H1 (cell line): Measurements from ENCODE around the gene SNX19. TPM values are rescaled to one million over a fixed set of nuclear protein-coding genes. Genes with fewer than 3 reads are reported as not detected.

Experiments used
- CTCF ChIA-PET: fragments of 300-600 bp; sonication (Branson Sonifier 250); formaldehyde crosslinking; loops from one replicate; lab custom pipeline; 2021; ENCODE audit not compliant: partially characterized antibody; lab: Charles Lee
- POLR2A ChIA-PET: fragments of 300-600 bp; sonication (Branson Sonifier 250); formaldehyde crosslinking; loops from one replicate; lab custom pipeline; 2021; ENCODE audit warnings: inconsistent platforms; ENCODE audit not compliant: partially characterized antibody; lab: Charles Lee
- DNase-seq, 2 experiments: peaks; one replicate each; pipeline versions ENCODE4 v3.0.0 to v3.0.0-alpha.2; 2010 to 2022; ENCODE audit warnings: low spot score in 2 of 2, low read depth in 1 of 2, mixed read lengths in 1 of 2
- FAIRE-seq: peaks from 2 replicates; lab custom pipeline; 2011; peaks lifted over from hg19 to GRCh38; lab: Jason Lieb, UNC
- H2AFZ ChIP-seq: 2 replicates; pipeline ENCODE4 v1.8.1; 2012; ENCODE audit warnings: low read length, inconsistent platforms
- H2AK5ac ChIP-seq: 2 replicates; pipeline ENCODE4 v1.6.1; 2013; ENCODE audit warnings: low read depth, low read length
- H2BK120ac ChIP-seq: replicated peaks from 2 replicates; pipeline ENCODE3; 2013; ENCODE audit warnings: low read depth, low read length, inconsistent platforms
- H2BK12ac ChIP-seq: 2 replicates; pipeline ENCODE4 v1.6.1; 2013; ENCODE audit warnings: low read depth, low read length
- H2BK15ac ChIP-seq: 2 replicates; pipeline ENCODE4 v1.6.1; 2013; ENCODE audit warnings: low read length
- H2BK20ac ChIP-seq: 2 replicates; pipeline ENCODE4 v1.6.1; 2013; ENCODE audit warnings: low read length
- H2BK5ac ChIP-seq: 2 replicates; pipeline ENCODE4 v1.6.1; 2013; ENCODE audit warnings: low read depth, low read length
- H3K14ac ChIP-seq: 2 replicates; pipeline ENCODE4 v1.6.1; 2013; ENCODE audit warnings: inconsistent platforms; ENCODE audit not compliant: insufficient read length
- H3K18ac ChIP-seq: 2 replicates; pipeline ENCODE4 v1.6.1; 2013; ENCODE audit warnings: low read length; ENCODE audit errors: extremely low read depth
- H3K23ac ChIP-seq: 2 replicates; pipeline ENCODE4 v1.6.1; 2013; ENCODE audit warnings: inconsistent platforms; ENCODE audit not compliant: insufficient read length
- H3K23me2 ChIP-seq: 2 replicates; pipeline ENCODE4 v1.6.1; 2013; ENCODE audit warnings: low read depth, low read length
- H3K27ac ChIP-seq: 2 replicates; pipeline ENCODE4 v1.6.1; 2011; ENCODE audit warnings: low read depth, low read length, inconsistent platforms
- H3K27me3 ChIP-seq, 4 experiments: replicated peaks in 1 of 4; 1 replicate in 1 of 4; 2 replicates in 3 of 4; pipeline versions ENCODE4 v1.6.1 to v1.8.1; 2011 to 2013; ENCODE audit warnings: low read length in 3 of 4, mild to moderate bottlenecking in 3 of 4, inconsistent platforms in 2 of 4, mixed read lengths in 2 of 4, moderate library complexity in 1 of 4; ENCODE audit not compliant: control insufficient read depth in 3 of 4, insufficient read depth in 3 of 4; ENCODE audit errors: extremely low read depth in 1 of 4
- H3K36me3 ChIP-seq, 4 experiments: 2 replicates each; pipeline versions ENCODE4 v1.6.1 to v1.8.1; 2011 to 2013; ENCODE audit warnings: mild to moderate bottlenecking in 4 of 4, low read length in 3 of 4, moderate library complexity in 2 of 4, control low read depth in 1 of 4, inconsistent platforms in 1 of 4; ENCODE audit not compliant: insufficient read depth in 4 of 4, control insufficient read depth in 2 of 4
- H3K4ac ChIP-seq: replicated peaks from 2 replicates; pipeline ENCODE3; 2013; ENCODE audit warnings: low read length, low read depth, mixed read lengths, inconsistent platforms; ENCODE audit not compliant: insufficient read length
- H3K4me1 ChIP-seq, 4 experiments: replicated peaks in 1 of 4; 1 replicate in 1 of 4; 2 replicates in 3 of 4; pipeline versions ENCODE4 v1.6.1 to v1.8.1; 2011 to 2013; ENCODE audit warnings: low read length in 3 of 4, inconsistent platforms in 2 of 4, mixed read lengths in 1 of 4; ENCODE audit not compliant: insufficient read depth in 4 of 4, control insufficient read depth in 3 of 4
- H3K4me2 ChIP-seq, 2 experiments: 2 replicates each; pipeline versions ENCODE4 v1.6.1 to v1.8.1; 2011 to 2013; ENCODE audit warnings: low read depth in 2 of 2, low read length in 2 of 2, control low read depth in 1 of 2, inconsistent platforms in 1 of 2, mild to moderate bottlenecking in 1 of 2; ENCODE audit not compliant: insufficient read depth in 1 of 2
- H3K4me3 ChIP-seq, 4 experiments: fragments of 200-600, 300-600 bp in 1 of 4; sonication (generic), shearing (Covaris generic), sonication (Bioruptor Twin) in 1 of 4; 2 replicates each; pipeline versions ENCODE4 v1.5.1 to v1.8.1; 2011 to 2016; ENCODE audit warnings: low read length in 4 of 4, low read depth in 3 of 4, control low read depth in 2 of 4, inconsistent platforms in 2 of 4, mild to moderate bottlenecking in 2 of 4, mixed read lengths in 1 of 4, moderate library complexity in 1 of 4; ENCODE audit not compliant: insufficient read depth in 2 of 4; ENCODE audit errors: extremely low read depth in 1 of 4
- H3K56ac ChIP-seq: replicated peaks from 2 replicates; pipeline ENCODE3; 2013; ENCODE audit warnings: low read depth, mild to moderate bottlenecking, mixed read lengths, low read length, inconsistent platforms; ENCODE audit not compliant: insufficient read length
- H3K79me1 ChIP-seq: 2 replicates; pipeline ENCODE4 v1.6.1; 2013; ENCODE audit warnings: low read depth, low read length, control low read depth
- H3K79me2 ChIP-seq, 2 experiments: 2 replicates each; pipeline versions ENCODE4 v1.6.1 to v1.8.1; 2012 to 2013; ENCODE audit warnings: low read length in 2 of 2, mild to moderate bottlenecking in 2 of 2, inconsistent platforms in 1 of 2; ENCODE audit not compliant: insufficient read depth in 2 of 2, control insufficient read depth in 1 of 2
- H3K9ac ChIP-seq, 4 experiments: replicated peaks in 1 of 4; 1 replicate in 1 of 4; 2 replicates in 3 of 4; pipeline versions ENCODE4 v1.6.1 to v1.8.1; 2011 to 2013; ENCODE audit warnings: low read depth in 3 of 4, low read length in 3 of 4, control low read depth in 2 of 4, mild to moderate bottlenecking in 2 of 4, moderate library complexity in 2 of 4, inconsistent platforms in 1 of 4; ENCODE audit errors: extremely low read depth in 1 of 4
- H3K9me3 ChIP-seq, 2 experiments: 2 replicates each; pipeline versions ENCODE4 v1.6.1 to v1.8.1; 2012 to 2013; ENCODE audit warnings: mild to moderate bottlenecking in 2 of 2, moderate library complexity in 2 of 2, control low read depth in 1 of 2, inconsistent platforms in 1 of 2, low read depth in 1 of 2, low read length in 1 of 2, mixed read lengths in 1 of 2; ENCODE audit not compliant: insufficient read depth in 2 of 2
- H4K20me1 ChIP-seq, 2 experiments: replicated peaks in 1 of 2; 2 replicates each; pipeline versions ENCODE3 to v1.8.1; 2011 to 2013; ENCODE audit warnings: inconsistent platforms in 2 of 2, low read length in 2 of 2, mild to moderate bottlenecking in 1 of 2; ENCODE audit not compliant: insufficient read depth in 2 of 2, control insufficient read depth in 1 of 2
- H4K5ac ChIP-seq: 2 replicates; pipeline ENCODE4 v1.6.1; 2013; ENCODE audit warnings: low read length, low read depth, mixed read lengths, inconsistent platforms; ENCODE audit not compliant: insufficient read length
- H4K8ac ChIP-seq: 2 replicates; pipeline ENCODE4 v1.8.0; 2013; ENCODE audit warnings: mild to moderate bottlenecking, moderate library complexity, low read length, inconsistent platforms; ENCODE audit not compliant: insufficient read depth; ENCODE audit errors: extremely low read depth
- H4K91ac ChIP-seq: replicated peaks from 2 replicates; pipeline ENCODE3; 2013; ENCODE audit warnings: low read length, mixed read lengths, inconsistent platforms; ENCODE audit not compliant: insufficient read length
- BACH1 ChIP-seq: IDR thresholded peaks from 2 replicates; pipeline ENCODE4 v1.6.1; 2012; ENCODE audit warnings: low read length, improper control_type of control experiment
- CHD2 ChIP-seq: IDR thresholded peaks from 2 replicates; pipeline ENCODE4 v1.6.1; 2012; ENCODE audit warnings: low read length, improper control_type of control experiment
- HDAC2 ChIP-seq, 2 experiments: fragments of 300-600 bp in 1 of 2; sonication (generic) in 1 of 2; IDR thresholded peaks; 2 replicates each; pipeline ENCODE4 v1.6.1; 2011 to 2012; ENCODE audit warnings: low read depth in 2 of 2, low read length in 2 of 2, mild to moderate bottlenecking in 2 of 2, moderate library complexity in 2 of 2, borderline replicate concordance in 1 of 2, inconsistent platforms in 1 of 2
- KDM4A ChIP-seq: IDR thresholded peaks from one replicate; pipeline ENCODE4 v1.7.1; 2012; ENCODE audit warnings: low read depth, mild to moderate bottlenecking, moderate library complexity, low read length, inconsistent platforms; ENCODE audit not compliant: severe bottlenecking
- SP4 ChIP-seq: IDR thresholded peaks from 2 replicates; pipeline ENCODE4 v1.6.1; 2012; ENCODE audit warnings: low read length, inconsistent platforms
- TCF12 ChIP-seq: IDR thresholded peaks from 2 replicates; pipeline ENCODE4 v1.6.1; 2011; ENCODE audit warnings: low read depth, mild to moderate bottlenecking, low read length
- WGBS, 2 experiments: shearing (Covaris generic) in 1 of 2; methylation state at CpG; one replicate each; pipeline versions ENCODE4 v1.1.6 to v1.1.7; 2013 to 2015; ENCODE audit warnings: low lambda C conversion rate in 2 of 2, mixed read lengths in 2 of 2, inconsistent platforms in 1 of 2, low coverage in 1 of 2, missing lambda C conversion rate in 1 of 2; ENCODE audit not compliant: insufficient replicate concordance in 2 of 2, insufficient coverage in 1 of 2, insufficient read length in 1 of 2; ENCODE audit errors: extremely low coverage in 1 of 2, missing lambda C conversion rate in 1 of 2; 5-methylcytosine and 5-hydroxymethylcytosine counted together
- polyA plus RNA-seq, 7 experiments: library from polyadenylated mRNA; depleted of rRNA in 3 of 7; stranded (reverse) in 5 of 7; unstranded in 2 of 7; fragments of >200 nt in 5 of 7; fragments of 200-250 nt in 2 of 7; gene quantifications; 1 replicate in 5 of 7; 2 replicates in 1 of 7; 4 replicates in 1 of 7; pipeline versions ENCODE4 v1.2.1 to v1.2.3, GENCODE V29; 2011 to 2013; ENCODE audit warnings: missing spikeins in 2 of 7, mixed read lengths in 2 of 7
- total RNA-seq: library from RNA; stranded (reverse); fragmentation: NEBNext Ultra II Directional; extraction: Animal tissue kit (Norgen Biotek cat#: 25700); gene quantifications from 2 replicates; pipeline ENCODE4 v1.2.1, GENCODE V29; 2021
- TF ChIP-seq, protein P1 (sequence below): IDR thresholded peaks from 2 replicates; pipeline ENCODE4 v1.6.1; 2012; ENCODE audit warnings: low read length, inconsistent platforms

SNX19 gene
- total and polyA plus RNA-seq, 2 of the 8 experiments (the other 6 are each of a cell fraction or from before 2014, with no cell fraction given): 15.0 to 25.2 TPM

DNA sequence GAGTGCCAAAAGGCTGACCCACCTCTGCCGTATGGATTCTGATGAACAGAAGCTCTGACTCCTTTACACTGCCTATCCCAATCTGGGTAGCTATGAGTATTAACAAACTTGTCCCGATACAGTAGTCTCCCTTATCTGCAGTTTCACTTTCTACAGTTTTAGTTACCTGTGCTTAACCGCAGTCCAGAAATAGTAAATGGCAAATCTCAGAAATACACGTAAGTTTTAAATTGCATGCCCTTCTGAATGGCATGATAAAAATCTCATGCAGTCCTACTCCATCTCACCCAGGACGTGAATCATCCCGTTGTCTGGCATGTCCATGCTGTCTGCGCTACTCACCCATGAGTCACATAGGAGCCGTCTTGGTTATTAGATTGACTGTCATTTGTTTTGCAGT is 68.8 kb downstream of the SNX19 start:
- Histone ChIP-seq H3K4me2 (no peak overlapping the region), H2AFZ (no peak overlapping the region), H3K9ac (no peak overlapping the region), H3K4ac (no peak overlapping the region), H2BK15ac (no peak overlapping the region), H2AK5ac (no peak overlapping the region), H2BK120ac (no peak overlapping the region), H3K14ac (no peak overlapping the region), H3K23ac (no peak overlapping the region), H3K4me1 (peaks cover 0 to 3% (median 0%) of the 10 kb centered on the region in 4 experiments; a peak in 2 of 7 replicates), H2BK5ac (no peak overlapping the region), H4K8ac (no peak overlapping the region), H3K9me3 (no peaks in the 10 kb centered on the region), H3K56ac (no peak overlapping the region), H3K79me2 (no peaks in the 10 kb centered on the region), H3K36me3 (no peaks in the 10 kb centered on the region), H3K27ac (no peak overlapping the region), H2BK20ac (no peak overlapping the region), H3K27me3 (peaks cover 0 to 1% (median 0%) of the 10 kb centered on the region in 4 experiments; a peak in 2 of 7 replicates), H4K91ac (no peak overlapping the region), H3K18ac (no peak overlapping the region), H2BK12ac (no peak overlapping the region), H3K23me2 (no peaks in the 10 kb centered on the region), H3K4me3 (no peak overlapping the region), H4K5ac (no peak overlapping the region), H3K79me1 (no peaks in the 10 kb centered on the region; the same call in 1 of the 2 replicates), H4K20me1 (no peaks in the 10 kb centered on the region)
- POLR2A ChIA-PET: interaction anchor here (0.7 kb wide), 1 partner anchor 402 kb away, joined by 4 read pairs; no protein-coding TSS in a partner anchor
- no peak for FAIRE-seq
- CTCF ChIA-PET: interaction anchor here (1.5 to 3.3 kb wide), 5 partner anchors 11 to 415 kb away, joined by 3 to 13 read pairs (median 6); no protein-coding TSS in a partner anchor
- TF ChIP-seq SP4 (no peak), CHD2 (no peak), KDM4A (no peak), HDAC2 (IDR thresholded peaks at IDR 0.05; ENCODE audit: borderline replicate concordance in 1 of 2, low read depth in 2 of 2, low read length in 2 of 2) (no peak), TCF12 (no peak), BACH1 (no peak)
- TF ChIP-seq, protein P1, sequence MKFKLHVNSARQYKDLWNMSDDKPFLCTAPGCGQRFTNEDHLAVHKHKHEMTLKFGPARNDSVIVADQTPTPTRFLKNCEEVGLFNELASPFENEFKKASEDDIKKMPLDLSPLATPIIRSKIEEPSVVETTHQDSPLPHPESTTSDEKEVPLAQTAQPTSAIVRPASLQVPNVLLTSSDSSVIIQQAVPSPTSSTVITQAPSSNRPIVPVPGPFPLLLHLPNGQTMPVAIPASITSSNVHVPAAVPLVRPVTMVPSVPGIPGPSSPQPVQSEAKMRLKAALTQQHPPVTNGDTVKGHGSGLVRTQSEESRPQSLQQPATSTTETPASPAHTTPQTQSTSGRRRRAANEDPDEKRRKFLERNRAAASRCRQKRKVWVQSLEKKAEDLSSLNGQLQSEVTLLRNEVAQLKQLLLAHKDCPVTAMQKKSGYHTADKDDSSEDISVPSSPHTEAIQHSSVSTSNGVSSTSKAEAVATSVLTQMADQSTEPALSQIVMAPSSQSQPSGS: no peak
- WGBS, 2 experiments: 77% methylated on average over 8 of the region's 8 CpGs; no CpG with 5 or more reads in 1 of the 2 experiments
- DNase-seq: no peak
